HG03442 (cell line): Measurements from ENCODE around the gene AAMP.
A peak's percentile ranks its signal among the peaks of the same experiment; 100 is the strongest.

ENCODE experiments used
- ATAC-seq: cut with Tn5 transposase; IDR thresholded peaks from one replicate; pipeline ENCODE4 v1.9.1; 2021; ENCODE audit warnings: mild to moderate bottlenecking, moderate library complexity; ENCODE audit not compliant: unreplicated experiment

Gene AAMP

GRCh38 chr2:218260742-218261422 lies 9.1 kb downstream of the AAMP start, which contains the start of gene GPBAR1:
Gene GPBAR1, plus strand, starts transcription at chr2:218261015. Its CDS starts 1,710 bp downstream, at chr2:218262725.
- ATAC-seq = no peak

DNA sequence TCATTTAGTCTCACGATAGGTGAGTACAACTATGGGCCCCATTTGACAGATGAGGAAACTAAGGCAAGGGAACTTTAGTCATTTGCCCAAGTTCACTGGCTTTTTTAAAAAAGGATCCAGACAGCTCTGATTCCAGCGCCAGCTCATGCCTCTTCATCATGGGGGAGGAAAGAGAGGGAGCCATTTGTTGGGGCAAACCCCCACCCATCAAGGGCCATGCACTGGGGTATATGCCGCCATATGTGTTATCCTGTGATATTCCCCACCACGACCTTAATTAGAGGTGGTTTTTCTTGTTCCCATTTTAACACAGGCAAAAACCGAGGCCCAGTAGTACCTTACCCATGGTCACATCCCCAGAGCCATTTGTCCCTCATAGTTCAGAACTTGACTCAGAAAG lies 9.8 kb downstream of the AAMP start:
- no peak for ATAC-seq

- no peak for ATAC-seq
Observed at GRCh38 chr2:218259099-218259961, 10.6 kb downstream of the AAMP start.

GRCh38 chr2:218257390-218257981 lies 12.5 kb downstream of the AAMP start:
- peak; percentile 73 for ATAC-seq

DNA sequence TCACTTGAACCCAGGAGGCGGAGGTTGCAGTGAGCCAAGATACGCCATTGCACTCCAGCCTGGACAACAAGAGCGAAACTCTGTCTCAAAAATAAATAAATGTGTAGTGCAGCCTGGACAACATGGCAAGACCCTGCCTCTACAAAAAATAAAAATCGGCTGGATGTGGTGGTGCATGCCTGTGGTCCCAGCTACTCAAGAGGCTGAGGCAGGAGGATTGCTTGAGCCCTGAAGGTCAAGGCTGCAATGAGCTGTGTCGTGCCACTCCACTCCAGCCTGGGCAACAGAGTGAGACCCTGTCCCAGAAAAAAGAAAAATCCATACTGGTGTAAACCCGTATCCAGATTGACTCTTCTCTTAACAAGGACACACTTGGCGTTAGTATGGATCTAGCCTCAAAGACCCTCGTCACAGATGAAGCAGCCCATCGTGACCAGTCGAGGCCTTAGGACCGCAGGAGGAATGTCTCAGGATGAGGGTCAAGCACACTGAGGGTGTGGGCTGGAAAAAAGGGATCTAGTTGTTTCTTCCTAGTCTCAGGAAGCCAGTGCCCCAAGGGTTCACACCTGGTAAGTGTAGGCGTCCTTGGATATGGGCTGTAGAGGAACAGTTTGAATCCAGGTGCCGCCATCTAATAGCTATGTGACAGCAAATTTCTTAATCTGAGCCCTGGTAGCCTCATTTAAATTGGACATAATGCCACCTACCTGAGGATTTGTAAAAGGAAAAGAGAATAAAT lies 13.2 kb downstream of the AAMP start:
- no peak for ATAC-seq

GRCh38 chr2:218255446-218255845 lies 14.5 kb downstream of the AAMP start:
- ATAC-seq = no peak

DNA sequence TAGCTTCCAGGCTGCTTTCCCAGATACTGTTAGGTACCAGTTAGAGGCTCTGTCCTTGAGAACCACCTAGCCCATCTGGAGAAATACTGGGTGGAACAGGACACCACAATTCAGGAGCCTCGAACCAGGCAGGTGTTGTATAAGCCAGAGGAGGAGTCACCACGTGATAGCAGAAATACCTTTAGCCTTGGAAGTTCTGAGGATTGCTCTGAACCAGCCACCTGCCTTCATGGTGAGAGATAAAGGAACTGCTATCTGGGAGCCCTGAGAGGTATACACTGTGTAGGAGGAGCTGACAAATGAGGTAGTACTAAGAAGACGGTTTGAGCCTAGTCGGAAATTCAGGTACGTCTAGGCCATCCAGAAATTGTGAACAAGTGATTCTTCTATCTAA lies 16.7 kb downstream of the AAMP start:
- no peak for ATAC-seq

GRCh38 chr2:218252509-218253231 lies 17.3 kb downstream of the AAMP start:
- ATAC-seq = no peak

DNA sequence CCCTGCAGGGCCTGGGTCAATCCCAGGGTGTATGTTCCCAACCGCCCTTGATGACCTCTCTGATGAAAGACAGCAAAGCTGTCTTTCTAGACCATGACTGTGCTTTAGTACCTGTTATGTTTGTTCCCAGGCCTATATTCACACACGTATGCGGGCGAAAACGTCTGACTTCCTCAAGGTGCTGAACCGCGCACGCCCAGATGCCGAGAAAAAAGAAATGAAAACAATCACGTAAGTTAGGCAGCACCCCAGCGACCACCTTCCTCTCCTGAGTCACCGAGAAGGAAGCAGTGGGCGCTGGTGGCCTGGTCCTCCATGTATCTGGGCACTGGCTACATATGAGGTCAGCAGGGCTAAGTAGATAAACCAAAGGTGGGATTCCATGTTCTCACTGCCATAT lies 20.2 kb downstream of the AAMP start:
- ATAC-seq = no peak

- no peak for ATAC-seq
Observed at GRCh38 chr2:218245214-218245613, 24.7 kb downstream of the AAMP start.

DNA sequence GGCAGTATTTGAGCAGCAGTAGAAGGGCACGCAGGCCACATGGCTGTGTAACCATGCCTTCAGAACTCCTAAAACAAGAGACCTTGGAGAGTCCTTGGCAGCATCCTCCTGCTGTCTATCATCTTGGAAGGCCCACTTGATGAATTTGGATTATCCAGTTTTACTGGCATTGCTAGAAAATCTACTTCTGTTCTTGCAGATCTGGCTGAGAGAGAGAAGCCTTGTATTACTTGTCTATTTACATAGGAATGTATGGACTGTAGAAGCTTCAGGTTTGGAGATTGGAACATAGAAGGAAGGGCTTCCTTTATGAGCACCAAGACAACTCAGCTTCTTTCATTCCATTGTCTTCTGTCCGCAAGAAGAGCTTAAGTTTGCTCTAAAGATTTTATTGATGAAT lies 25.3 kb downstream of the AAMP start:
- ATAC-seq = no peak

DNA sequence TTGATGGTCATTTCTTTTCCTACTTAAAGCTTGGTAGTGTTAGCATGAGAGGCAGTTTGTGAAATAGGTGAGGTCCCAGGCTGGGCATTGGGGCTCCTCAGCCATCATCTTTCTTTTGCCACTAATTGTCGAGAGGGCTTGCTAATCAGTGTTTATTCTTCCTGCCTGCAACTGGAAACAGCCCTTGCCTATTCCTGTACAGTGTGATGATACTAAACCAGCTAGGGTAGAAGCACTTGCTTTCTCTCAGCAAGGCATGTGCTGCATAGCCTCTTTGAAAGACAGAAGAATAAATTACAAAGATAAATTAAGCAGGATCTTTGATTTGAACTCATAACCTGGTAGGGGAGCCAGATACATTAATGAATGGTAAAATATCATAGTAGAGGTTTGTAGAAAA lies 25.7 kb downstream of the AAMP start:
- no peak for ATAC-seq

- ATAC-seq = no peak
Observed at GRCh38 chr2:218238887-218239286, 31.1 kb downstream of the AAMP start.

- ATAC-seq = no peak
Observed at GRCh38 chr2:218236829-218237228, 33.1 kb downstream of the AAMP start.

GRCh38 chr2:218235017-218235416 lies 34.9 kb downstream of the AAMP start:
- ATAC-seq = no peak

GRCh38 chr2:218234521-218234920 lies 35.4 kb downstream of the AAMP start:
- no peak for ATAC-seq

- no peak for ATAC-seq
Observed at GRCh38 chr2:218233543-218233942, 36.4 kb downstream of the AAMP start.

- ATAC-seq = peak; percentile 34
Observed at GRCh38 chr2:218230882-218231281, 39.1 kb downstream of the AAMP start.

GRCh38 chr2:218229851-218230250 lies 40.1 kb downstream of the AAMP start:
- no peak for ATAC-seq

- ATAC-seq = peak; percentile 94
Observed at GRCh38 chr2:218229239-218229638, 40.7 kb downstream of the AAMP start.
